ENCODE results near the gene RAB15.
"Not testable (repeated sequence)": the region's sequence is repeated elsewhere in the genome, so short reads cannot be mapped to it uniquely, and the experiment has no call there.

Gene RAB15

GRCh38 chr14:64937821-64938193 lies 34.3 kb downstream of the RAB15 start:
- DNase-seq (ENCODE audit: low read depth in 2 of 2): no peak

GRCh38 chr14:64937171-64937820 lies 34.8 kb downstream of the RAB15 start:
- no peak for DNase-seq (ENCODE audit: low read depth in 2 of 2)

GRCh38 chr14:64935508-64935907 lies 36.6 kb downstream of the RAB15 start:
- no peak for DNase-seq (ENCODE audit: low read depth in 2 of 2)

DNA sequence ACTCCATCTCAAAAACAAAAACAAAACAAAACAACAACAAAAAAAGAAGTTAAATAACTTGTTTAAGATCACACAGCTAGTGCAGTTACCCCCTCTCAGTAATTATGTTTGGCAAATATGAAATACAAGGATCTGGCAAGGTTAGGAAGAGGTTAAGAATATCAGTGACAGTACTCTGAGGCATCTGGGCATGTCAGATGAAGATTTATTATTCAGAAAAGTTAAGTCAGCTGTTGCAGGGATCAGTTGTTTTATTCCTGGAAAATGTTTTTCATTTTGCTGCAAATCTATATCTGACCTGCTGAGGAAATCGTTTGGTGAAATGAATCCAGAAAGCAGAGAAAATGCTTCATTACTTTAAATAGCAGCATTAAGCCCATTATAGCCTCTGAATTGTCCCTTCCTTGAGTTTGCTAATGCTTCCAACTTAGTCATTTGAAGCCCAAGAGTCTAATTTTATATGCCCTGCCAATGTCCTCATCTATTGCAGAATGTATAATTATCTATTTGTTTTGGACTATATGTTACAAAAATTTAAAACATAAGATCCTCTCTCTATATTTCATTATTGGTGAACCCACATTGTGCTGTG lies 37.7 kb downstream of the RAB15 start:
- DNase-seq (ENCODE audit: low read depth in 2 of 2): no peak

- DNase-seq (ENCODE audit: low read depth in 2 of 2): no peak
Observed at GRCh38 chr14:64932231-64932630, 39.9 kb downstream of the RAB15 start.

DNA sequence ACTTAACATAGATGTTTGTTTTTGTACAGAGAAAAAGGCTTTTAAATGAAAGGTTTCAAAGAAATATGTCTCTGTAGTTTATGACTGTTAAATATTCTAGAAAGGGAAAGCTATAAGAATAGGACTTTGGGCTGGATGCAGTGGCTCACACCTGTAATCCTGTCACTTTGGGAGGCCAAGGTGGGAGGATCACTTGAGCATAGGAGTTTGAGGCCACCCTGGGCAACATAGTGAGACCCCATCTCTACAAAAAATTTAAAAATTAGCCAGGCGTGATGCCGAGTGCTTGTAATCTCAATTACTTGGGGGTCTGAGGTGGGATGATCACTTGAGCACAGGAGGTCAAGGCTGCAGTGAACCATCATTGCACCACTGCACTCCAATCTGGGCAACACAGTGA lies 41.0 kb downstream of the RAB15 start:
- no peak for DNase-seq (ENCODE audit: low read depth in 2 of 2)

DNA sequence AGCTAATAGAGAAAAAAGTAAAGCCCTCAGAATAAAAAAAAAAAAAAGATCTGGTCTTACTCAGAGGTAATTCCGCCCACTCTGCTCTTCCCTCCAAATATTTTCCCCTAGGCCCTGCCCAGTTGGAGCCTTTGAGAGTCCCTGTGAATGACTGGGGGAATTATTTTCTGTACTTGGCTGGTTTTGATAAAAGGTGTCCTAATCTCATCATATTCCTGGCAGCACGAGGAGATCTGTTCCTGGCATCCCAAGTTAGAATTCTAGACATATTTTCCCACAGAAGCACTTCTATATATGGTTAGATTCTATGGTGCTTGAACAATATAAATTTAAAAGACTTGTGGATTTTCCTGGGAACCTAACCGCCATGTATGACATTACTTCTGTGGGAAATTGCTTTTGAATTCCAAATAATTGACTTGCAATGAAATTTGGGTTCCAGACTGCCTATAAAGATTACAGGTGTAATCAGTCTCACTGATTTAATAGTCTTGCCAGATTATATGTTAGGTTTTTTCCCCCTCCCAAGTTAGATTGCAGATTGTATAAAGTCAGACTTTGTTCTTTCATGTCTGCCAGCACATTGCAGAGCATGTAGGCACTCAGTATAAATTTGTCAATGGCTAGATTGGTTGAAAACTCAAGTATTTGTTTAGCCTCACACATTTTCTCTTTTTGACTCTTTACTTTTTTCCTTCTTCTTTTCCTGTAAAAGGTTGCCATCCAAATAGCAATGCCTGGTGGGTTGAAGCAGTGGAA lies 41.9 kb downstream of the RAB15 start:
- DNase-seq (ENCODE audit: low read depth in 2 of 2): no peak

GRCh38 chr14:64929014-64929359 lies 43.1 kb downstream of the RAB15 start:
- no peak for DNase-seq (ENCODE audit: low read depth in 2 of 2)

- no peak for DNase-seq (ENCODE audit: low read depth in 2 of 2)
Observed at GRCh38 chr14:64928239-64929013, 43.7 kb downstream of the RAB15 start.

DNA sequence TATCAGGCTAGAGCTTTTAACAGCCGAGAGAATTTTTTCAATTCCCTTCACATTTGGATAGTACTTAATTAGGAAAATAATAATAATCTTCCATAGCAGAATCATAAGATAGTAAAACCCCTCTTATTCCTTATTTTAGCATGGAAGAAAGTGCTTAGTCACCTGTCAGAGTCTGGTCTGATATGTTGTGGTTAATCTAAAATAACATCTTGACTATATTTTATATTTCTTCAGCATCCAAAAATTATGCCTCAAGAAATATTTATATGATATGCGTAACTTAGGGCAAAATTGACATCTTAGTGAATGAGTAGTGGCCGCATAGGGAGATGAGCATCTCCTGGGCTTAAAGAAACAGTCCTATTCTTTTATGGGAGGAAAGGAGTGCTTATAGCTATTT lies 45.1 kb downstream of the RAB15 start:
- no peak for DNase-seq (ENCODE audit: low read depth in 2 of 2)

- DNase-seq (ENCODE audit: low read depth in 2 of 2): no peak
Observed at GRCh38 chr14:64926398-64926995, 45.6 kb downstream of the RAB15 start.

DNA sequence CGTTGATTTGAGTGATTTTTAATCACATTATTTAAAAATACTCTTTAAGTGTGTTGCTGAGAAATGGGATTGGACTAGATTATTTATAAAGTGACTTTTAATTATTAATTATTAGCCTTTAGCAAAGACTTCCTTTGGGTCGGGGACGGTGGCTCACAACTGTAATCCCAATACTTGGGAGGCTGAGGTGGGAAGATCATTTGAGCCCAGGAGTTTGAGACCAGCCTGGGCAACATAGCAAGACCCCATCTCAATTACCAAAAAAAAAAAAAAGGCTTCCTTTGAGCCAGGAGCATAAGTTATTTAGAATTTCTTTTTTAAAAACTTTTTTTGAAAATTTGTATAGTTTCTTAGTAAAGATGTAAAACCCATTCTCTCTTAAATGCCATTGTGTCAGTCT lies 49.1 kb downstream of the RAB15 start:
- DNase-seq (ENCODE audit: low read depth in 2 of 2): no peak

- DNase-seq (ENCODE audit: low read depth in 2 of 2): no peak
Observed at GRCh38 chr14:64920465-64920864, 51.7 kb downstream of the RAB15 start.

DNA sequence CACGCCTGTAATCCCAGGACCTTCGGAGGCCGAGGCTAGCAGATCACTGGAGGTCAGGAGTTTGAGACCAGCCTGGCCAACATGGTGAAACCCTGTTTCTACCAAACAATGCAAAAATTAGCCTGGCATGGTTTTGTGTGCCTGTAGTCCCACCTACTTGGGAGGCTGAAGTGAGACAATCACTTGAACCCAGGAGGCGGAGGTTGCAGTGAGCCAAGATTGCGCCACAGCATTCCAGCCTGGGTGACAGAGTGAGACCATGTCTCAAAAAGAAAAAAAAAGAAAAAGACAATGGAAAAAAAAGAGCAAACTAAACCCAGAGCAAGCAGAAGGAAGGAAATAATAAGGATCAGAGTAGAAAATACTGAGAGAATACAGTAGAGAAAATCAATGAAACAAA lies 52.5 kb downstream of the RAB15 start:
- DNase-seq (ENCODE audit: low read depth in 2 of 2): no peak

DNA sequence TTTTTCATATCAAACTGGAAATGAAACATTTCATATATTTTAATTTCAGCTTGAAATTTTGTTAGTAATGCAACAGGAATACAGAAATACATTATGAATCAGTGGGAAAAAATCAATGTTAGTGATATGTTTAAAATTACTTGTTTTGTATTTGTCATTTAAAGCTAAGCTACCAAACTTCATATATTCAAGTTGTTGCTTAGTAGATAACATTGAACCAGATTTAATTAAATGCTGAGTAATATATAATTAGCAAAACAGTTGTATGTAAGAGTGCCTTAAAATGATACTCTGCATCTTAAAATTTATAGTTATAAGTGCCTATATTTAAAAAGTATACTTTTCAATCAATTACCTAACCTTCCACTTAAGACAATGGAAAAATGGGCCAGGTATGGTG lies 52.9 kb downstream of the RAB15 start:
- DNase-seq (ENCODE audit: low read depth in 2 of 2): no peak

- DNase-seq (ENCODE audit: low read depth in 2 of 2): no peak
Observed at GRCh38 chr14:64918216-64918615, 53.9 kb downstream of the RAB15 start.

DNA sequence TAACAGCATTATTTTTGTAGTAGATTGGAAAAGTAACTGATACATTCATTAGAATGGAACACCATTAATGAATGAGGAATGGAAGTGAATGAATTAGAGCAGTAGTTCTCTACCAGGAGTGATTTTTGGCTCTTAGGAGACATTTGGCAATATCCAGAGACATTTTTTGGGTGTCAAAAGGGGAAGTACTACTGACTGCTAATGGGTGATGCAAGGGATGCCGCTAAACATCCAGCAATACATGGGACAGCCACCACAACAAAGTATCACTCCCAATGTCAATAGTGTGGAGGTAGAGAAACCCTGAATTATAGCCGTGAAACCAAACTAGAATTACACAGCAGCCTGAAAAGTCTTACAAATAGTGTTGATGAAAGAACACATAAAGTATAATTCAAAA lies 56.3 kb downstream of the RAB15 start:
- DNase-seq (ENCODE audit: low read depth in 2 of 2): no peak

GRCh38 chr14:64915029-64915424 lies 57.1 kb downstream of the RAB15 start:
- no peak for DNase-seq (ENCODE audit: low read depth in 2 of 2)

DNA sequence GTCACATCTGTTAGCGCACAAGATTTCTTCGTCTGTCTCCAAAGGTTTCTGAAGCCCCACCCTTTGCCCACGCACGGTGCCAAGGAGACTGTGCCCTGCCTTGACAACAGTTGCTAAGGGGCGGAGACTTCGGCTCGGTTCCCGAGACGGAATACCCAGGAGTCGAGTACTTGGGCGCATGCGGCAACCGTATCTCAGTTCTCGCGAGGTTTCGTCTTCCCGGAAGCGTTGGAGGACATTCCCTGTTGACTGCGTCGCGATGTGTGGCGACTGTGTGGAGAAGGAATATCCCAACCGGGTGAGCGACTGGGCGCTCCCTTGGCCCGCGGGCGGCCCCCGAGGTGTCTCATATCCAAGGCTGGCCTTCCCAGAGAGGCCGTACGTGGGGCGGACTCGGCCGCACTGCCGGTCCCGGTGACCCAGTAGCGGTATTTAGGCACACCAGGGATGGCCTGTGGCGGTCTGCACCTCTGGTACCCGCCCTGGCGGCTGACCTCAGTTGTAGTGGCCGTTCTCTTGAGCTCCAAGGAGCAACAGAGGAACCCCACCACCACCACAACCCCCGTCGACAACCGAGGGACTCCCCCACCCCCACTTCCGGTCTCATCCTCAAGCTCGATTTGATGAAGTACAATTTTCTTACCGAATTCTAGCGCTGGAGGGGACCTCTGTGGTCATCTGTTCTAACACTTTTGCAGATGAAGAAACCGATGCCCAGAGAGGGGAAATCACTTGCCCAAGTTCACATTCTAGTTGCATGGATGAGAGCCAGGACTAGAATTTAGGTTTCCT lies 57.7 kb downstream of the RAB15 start, which contains the start of gene CHURC1:
Gene CHURC1, plus strand, starts transcription at position 219 of the 792 bp plus-strand sequence. Its CDS starts 41 bp downstream, at position 260.
- DNase-seq (ENCODE audit: low read depth in 2 of 2): peak; percentile 93 to 97

DNA sequence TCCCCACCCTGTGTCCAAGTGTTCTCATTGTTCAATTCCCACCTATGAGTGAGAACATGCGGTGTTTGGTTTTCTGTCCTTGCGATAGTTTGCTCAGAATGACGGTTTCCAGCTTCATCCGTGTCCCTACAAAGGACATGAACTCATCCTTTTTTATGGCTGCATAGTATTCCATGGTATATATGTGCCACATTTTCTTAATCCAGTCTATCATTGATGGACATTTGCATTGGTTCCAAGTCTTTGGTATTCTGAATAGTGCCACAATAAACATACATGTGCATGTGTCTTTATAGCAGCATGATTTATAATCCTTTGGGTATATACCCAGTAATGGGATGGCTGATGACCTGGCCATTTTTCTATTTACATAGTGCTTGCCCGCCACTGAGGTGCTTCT lies 58.7 kb downstream of the RAB15 start:
- DNase-seq (ENCODE audit: low read depth in 2 of 2): not testable (repeated sequence)

DNA sequence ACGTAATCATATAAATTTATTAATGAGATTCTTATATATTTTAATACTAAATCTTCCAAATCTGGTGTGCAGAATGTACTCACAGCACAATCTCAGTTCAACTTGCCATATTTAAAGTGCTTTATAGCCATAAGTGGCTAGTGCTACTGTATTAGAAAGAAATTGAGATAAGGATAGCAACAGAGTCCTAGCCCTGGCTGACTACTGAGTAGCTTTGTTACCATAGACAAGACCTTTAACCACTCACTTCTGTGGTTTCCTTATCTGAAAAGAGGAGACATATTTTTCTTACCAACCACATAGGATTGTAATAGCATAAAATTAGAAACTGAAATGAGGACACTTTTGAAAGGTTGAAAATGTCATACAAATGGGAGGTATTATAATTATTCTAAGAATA lies 59.9 kb downstream of the RAB15 start:
- DNase-seq (ENCODE audit: low read depth in 2 of 2): no peak
